ENCODE data around the gene CHIC2.

CHIC2 gene

GRCh38 chr4:53997898-53998297 lies 66.5 kb downstream of the CHIC2 start:
- no peak for DNase-seq

DNA sequence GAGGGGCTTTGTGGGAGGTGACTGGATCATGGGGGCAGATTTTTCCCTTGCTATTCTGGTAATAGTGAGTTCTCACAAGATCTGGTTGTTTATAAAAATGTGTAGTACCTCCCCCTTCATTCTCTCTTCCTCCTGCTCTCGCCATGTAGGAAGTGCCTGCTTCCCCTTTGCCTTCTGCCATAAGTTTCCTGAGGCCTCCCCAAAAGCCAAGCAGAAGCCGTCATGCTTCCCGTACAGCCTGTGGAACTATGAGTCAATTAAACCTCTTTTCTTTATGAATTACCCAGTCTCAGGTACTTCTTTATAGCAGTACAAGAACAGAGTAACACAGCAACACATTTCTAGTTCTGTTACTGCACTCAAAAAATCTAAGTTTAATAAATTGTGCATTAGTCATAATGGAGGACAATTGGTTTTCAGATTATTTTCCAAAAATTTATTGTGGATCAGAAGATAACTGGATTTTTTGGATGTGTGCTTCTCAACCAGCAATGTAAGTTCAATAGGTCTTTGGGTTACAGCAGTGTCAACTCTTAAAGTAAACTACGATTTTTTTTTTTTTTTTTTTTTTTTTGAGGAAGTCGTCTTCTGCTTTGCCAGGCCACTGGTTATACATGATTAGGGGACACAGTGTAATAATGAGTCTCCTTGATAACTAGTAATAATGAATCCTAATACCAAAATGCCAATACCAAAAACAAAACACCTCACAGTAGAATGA lies 69.9 kb downstream of the CHIC2 start:
- DNase-seq = no peak

DNA sequence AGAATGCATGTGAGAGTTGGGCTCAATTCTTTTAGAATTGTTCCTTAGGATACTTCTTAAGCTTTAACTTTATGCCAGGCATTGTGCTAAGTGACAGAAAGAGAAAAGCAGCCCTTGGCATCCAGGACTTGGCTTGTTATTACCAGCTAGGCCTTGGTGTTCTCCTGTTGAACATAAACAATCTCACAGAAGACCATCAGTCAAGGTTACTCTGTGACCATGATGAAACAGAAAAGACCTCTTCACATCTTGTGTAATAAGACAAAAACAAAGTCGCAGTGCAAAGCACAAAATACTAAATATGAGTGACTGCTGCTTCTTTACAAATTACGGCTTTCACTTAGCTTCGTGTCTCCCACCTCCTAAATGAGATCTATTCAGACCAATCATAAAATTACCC lies 71.6 kb downstream of the CHIC2 start:
- DNase-seq = no peak

GRCh38 chr4:53991821-53992220 lies 72.6 kb downstream of the CHIC2 start:
- no peak for DNase-seq

GRCh38 chr4:53990641-53991040 lies 73.8 kb downstream of the CHIC2 start:
- no peak for DNase-seq

DNA sequence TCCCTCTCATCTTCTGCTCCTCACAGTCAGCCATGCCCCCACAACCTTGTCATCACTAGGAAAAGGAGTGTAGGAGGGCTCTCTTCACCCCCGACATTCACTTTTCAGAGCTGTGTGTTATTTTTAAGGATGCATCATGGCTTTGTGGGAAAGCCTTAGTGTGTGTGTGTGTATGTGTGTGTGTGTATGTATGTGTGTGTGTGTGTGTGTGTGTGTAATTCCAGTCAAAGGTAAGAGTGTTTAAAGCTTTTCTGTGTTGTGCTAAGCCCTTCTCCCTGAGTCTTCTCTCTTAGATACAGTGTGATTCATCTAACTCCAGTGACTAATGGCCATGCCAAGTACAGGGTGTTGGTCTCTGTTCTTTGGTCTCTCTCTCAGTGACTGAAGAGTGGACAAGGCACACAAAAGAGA lies 76.6 kb downstream of the CHIC2 start:
- DNase-seq = no peak

GRCh38 chr4:53986062-53986461 lies 78.3 kb downstream of the CHIC2 start:
- DNase-seq = no peak

DNA sequence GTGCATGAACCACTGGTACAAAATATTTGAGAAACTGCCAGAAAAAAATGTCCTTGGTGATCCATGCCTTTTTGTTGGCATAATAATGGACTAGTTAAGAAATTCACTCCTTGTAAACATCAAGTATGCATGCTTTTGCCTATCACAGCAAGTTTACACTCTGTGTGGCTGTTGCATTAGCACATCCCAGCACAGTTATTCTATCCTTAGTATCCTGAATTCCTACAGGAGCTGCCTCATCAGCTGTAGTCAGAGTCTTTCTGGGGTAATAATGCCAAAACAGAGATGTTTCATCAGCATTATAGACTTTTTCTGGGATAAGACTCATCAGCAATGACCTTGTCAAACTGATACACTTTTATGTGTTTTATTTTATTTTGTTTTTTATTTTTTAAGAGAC lies 82.8 kb downstream of the CHIC2 start:
- DNase-seq = no peak

DNA sequence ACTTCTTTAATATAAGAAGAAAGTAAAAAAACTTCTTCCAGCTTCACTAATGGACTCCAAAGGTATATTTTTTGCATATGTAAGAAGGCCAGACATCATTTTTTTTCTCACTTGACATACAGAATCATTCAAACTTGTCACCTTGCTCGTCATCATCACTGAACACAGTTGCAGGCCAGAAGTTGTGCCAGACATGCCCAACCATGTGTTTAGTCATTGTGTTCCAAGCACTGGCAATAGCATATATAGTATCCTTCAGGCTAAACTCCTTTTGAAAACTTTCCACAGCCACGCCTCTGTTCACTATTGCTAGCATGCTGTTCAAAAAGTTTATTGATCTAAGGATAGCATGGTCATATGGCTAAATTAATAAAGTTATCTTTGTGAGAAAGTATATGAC lies 83.3 kb downstream of the CHIC2 start:
- DNase-seq = no peak

DNA sequence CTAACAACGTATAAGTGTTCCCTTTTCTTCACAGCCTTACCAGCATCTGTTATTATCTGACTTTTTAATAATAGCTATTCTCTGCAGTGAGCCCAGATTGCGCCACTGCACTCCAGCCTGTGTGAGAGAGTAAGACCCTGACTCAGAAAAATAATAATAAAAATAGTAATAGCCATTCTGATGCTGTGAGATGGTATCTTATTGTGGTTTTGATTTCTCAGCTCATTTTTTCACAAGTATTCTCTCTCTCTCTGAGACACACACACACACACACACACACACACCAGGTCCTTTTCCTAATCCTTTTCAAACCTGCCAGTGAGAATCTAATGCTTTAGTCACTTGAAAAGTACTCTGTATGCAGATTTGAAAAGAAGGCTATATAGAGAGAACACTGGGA lies 89.8 kb downstream of the CHIC2 start:
- DNase-seq = no peak

DNA sequence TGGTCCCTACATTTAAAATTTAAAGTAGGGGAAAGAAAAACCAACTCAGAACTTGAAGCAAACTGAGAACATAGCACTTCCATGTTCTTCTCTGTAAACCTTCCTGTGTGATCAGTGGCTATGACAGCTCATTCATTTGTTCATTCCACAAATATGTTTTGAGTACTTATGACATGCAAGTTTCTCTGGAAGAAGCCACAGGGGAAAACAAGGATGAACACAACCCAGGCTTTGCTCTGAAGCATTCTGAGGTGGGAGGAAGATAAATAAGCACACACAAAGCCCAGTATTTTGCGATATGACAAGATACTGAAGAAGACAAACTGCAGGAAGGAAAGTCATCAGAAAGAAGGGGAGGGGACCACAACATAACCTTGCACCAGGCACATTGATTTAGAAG lies 96.4 kb downstream of the CHIC2 start:
- no peak for DNase-seq

GRCh38 chr4:53963781-53964180 lies 100.6 kb downstream of the CHIC2 start:
- no peak for DNase-seq

DNA sequence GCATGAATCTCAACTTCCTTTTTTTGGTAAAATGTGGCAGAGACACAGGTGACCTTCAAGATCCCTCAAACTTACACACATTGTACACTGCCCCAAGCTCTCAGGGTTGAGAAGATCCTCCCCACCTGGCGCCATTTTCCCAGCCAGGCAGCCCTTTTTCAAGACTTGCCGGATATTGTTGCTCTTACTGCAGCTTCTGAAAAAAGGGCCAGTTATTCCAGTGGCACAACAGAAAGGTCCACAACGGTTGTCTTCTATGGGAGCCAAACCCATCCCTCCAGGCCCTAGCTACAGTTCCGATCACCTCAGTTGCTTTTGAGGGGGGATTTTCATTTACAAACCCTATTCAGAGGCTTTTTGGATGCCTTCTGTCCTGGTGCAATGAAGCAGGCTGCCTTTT lies 101.1 kb downstream of the CHIC2 start:
- no peak for DNase-seq

DNA sequence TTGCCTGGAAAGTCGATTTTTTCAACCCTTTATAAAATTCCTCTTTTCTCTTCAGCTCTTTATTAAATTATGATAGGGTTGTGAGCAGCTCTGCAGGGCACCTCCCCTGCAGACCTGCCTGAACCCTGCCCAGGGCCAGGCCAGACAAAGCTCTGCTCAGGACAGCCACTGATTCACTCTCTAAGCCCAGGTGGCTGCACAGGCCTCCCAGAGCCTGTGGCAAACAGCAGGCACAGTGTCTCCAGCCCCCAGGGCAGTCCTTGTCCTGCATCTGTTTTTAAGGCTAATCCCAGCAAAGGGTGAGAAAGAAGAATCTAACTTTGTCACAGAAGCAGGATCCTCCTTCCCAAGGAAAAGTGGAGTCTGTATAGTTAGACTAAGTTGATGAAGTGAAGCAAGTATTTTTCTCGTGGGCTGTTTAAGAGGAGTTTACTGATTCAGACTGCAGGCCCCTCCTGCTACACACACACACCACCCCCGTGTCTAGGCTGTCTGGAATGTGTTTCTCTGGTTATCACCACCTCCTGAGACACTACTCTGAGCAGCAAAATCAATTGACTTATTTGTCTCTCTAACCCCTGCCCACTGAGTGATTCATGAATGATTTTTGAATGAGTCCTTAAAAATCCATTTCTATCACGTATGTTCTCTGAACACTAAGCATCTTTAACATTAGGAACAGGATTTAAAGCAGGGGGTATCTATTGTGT lies 101.7 kb downstream of the CHIC2 start:
- DNase-seq = no peak

DNA sequence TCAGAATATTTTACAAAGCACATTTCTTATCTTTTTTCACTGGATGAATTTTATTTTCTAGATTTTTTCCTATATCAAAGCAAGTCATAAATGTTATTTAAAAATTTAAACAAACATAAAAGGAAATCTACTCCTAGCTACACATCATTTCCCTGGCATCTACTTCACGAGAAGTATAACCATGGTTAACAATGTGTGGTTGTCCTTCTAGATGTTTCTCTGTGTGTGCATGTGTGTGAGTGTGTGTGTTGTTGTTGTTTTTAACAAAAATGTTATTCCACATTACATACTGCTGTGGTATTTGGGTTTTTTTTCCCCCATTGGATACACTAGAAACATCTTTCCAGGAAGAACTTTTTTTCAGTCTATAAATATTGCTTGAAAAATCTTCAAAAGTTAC lies 103.1 kb downstream of the CHIC2 start:
- DNase-seq = no peak

DNA sequence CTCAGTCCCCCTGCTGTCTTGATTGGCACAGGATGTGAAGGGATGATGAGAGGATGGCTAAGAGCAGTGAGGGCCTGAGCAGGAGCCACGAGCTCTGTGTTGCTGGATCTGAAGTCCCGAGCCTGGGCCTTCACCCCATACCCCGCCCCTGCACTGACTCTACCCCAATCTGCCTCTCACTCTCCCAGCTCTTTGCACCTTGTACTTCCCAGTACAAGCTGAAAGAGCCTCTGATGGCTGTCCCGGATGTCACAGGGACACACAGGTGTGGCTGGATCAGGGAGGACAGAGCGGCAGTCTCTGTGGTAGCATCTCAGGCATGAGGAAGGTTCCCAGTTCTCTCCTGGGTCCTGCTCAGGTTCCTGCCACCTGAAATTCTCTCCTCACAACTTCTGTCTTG lies 103.6 kb downstream of the CHIC2 start:
- no peak for DNase-seq
